ENCODE data around the gene OR1J4.
"Not testable (repeated sequence)": the region's sequence is repeated elsewhere in the genome, so short reads cannot be mapped to it uniquely, and the experiment has no call there.

Gene OR1J4

GRCh38 chr9:122518841-122519240, at the start of gene OR1J4:
Gene OR1J4 (plus strand): TSS chr9:122519141. CDS start chr9:122519141, 0 bp downstream.
- no peak for DNase-seq

- DNase-seq: no peak
Observed at GRCh38 chr9:122474561-122474960, 44.4 kb upstream of the OR1J4 start.

DNA sequence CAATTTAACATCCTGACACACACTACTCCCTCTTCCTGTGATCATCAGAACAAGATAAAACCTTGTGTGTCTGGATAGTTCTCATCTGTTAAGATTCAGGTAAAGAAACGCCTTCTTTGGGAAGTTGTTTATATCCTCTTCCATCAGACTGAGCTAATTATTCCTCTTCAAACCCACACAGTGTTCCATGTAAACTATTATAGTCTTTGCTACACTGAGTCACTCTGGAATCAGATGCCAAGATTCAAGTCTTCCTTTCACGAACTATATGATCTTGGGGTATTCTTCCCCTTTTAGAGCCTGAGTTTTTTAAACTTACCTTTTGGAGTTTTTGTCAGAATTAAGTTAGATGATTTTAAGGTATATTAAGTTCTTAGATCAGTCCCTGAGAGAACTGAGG, 43.2 kb upstream of the OR1J4 start:
- no peak for DNase-seq

GRCh38 chr9:122477346-122477745, 41.6 kb upstream of the OR1J4 start:
- no peak for DNase-seq

DNA sequence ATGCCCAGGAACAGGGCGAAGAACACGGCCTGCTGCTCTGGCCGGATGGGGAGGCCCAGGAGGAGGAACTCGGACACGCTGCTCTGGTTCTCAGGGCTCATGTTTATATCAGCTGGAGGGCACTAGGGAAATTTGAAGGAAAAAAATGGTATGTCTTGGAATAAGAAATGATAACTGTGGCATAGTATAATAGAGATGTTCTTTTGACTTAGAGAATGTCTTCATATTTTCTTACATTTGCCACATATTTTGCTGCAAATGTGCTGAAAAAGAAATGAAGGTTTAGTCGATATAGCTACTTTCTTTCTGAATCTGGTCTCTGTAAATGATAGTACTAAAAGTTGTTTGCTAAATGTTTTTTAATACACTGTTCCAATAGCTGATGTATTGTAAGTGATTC, 41.1 kb upstream of the OR1J4 start, which contains the start of gene OR1J1:
Gene OR1J1, minus strand, starts transcription at position 101 of the 400 bp plus-strand sequence. Its CDS starts 0 bp downstream, at position 101.
- no peak for DNase-seq

- no peak for DNase-seq
Observed at GRCh38 chr9:122479062-122479461, 39.9 kb upstream of the OR1J4 start.

DNA sequence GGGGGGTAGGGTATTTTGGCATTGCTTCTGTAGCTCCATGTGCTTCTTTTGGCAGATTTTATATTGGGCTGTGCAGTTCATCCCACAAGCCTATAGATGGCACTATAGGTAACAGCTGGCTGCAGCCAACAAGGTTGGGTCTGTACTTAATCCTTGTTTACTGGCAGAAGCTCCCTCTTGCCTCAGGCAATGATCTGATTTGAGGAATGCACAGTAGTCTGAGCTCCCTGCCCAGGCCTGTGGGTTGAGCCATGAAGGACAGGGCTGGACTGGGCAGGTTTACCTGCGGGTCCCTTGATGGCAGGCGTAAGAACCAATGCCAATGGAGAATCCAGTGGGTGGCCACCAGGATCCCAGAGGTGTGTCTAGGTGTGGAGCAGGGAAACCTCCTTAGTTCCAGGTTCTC, 20.1 kb upstream of the OR1J4 start:
- peak; percentile 8 for DNase-seq

DNA sequence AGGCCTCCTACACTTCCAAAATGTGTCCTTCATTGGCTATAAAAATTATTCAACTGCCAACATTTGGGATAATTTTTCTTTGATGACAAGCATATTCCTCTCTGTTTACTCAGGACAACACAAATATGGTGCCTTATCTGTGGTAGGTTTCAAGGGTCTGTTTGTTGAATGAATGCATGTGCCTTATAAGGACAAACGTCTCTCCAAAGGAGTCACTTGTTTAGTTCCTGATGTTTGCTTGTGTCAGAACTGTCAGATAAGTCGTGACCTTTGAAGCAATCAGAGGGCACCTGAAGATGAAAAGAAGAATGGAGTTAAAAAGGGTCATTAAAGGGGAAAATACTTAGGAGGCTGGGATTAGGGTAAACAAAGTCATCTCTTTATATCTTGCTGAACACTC, 12.0 kb upstream of the OR1J4 start:
- no peak for DNase-seq

- no peak for DNase-seq
Observed at GRCh38 chr9:122510502-122510901, 8.4 kb upstream of the OR1J4 start, which contains the start of gene OR1J2. Gene OR1J2 (plus strand): TSS chr9:122510802. CDS start chr9:122510802, 0 bp downstream.

DNA sequence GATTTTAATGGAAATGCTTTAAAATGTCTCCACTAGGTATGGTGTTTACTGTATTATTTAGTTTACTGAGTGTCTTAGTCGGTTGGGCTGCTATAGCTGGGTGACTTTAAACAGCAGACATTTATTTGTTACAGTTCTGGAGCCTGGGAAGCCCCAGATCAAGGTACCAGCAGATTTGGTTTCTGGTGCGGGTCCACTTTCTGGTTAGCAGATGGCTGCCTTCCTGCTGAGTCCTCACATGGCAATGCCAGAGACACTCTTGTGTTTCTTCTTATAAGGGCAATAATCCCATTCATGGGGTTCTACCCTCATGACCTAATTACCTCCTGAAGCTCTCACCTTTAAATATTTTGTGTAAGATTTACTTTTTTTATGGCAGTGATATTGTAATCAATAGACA, 715 bp upstream of the OR1J4 start:
- no peak for DNase-seq

DNA sequence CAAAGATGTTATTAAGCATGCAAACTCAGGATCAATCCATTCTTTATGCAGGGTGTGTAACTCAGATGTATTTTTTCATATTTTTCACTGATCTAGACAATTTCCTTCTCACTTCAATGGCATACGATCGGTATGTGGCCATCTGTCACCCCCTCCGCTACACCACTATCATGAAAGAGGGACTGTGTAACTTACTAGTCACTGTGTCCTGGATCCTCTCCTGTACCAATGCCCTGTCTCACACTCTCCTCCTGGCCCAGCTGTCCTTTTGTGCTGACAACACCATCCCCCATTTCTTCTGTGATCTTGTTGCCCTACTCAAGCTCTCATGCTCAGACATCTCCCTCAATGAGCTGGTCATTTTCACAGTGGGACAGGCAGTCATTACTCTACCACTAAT, 435 bp downstream of the OR1J4 start:
- DNase-seq: no peak

GRCh38 chr9:122526602-122527001, 7.7 kb downstream of the OR1J4 start:
- no peak for DNase-seq

DNA sequence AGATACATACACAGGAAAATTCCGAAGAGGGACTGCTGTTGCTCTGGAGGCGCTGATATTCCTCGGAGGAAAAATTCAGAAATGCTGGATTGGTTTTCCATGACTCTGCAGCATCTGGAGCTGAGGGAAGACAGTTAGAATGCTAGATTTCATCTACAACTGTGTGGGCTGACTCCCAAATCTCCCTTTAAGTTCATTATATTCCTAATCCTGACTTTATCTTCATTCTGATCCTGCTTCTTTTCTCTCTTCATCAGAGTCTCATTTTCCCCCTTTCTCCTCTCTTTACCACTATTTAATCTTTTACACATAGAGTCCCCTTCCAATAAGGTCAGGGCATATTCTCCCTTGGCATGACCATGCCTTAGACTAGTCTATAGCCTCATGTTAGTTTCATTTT, 8.3 kb downstream of the OR1J4 start, which contains the start of gene OR1N1:
Gene OR1N1, minus strand, starts transcription at position 101 of the 400 bp plus-strand sequence. Its CDS starts 0 bp downstream, at position 101.
- no peak for DNase-seq

DNA sequence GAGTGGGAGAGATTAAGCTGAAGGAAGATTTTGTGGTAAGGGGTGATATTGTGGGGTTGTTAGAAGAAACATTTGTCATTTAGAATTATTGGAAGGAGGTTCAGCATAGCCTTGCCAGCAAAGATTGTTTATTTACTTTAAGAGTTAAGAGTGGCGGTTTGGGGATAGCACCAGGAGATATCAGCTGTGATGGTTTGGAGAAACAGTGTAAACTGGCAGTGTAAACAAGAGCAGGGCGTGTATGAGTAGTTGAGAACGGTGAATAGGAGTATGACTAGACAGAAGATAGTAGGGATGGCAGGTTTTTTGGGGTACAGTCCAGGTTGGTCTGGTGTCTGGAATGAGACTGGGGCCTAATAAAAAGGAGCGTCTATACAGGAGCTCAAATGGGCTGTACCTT, 12.2 kb downstream of the OR1J4 start:
- DNase-seq: not testable (repeated sequence)

- DNase-seq: no peak
Observed at GRCh38 chr9:122536134-122536533, 17.2 kb downstream of the OR1J4 start.

DNA sequence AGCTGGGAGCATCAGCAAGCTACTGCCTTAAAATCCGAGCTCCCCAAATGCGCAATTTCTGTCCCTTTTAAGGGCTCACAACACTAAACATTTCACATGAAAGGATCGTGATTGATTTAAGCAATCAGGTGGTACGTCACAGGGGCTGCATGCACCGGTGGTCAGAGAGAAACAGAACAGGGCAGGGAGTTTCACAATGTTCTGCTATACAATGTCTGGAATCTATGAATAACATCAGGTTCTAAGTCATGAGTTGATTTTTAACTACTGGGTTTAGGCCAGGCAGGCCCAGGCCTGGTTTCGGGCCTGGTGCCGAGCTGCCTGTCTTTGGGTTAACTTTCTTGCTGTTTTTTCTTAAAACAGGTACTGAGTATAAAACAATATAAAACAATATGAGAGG, 18.1 kb downstream of the OR1J4 start:
- DNase-seq: not testable (repeated sequence)

GRCh38 chr9:122538757-122539156, 19.8 kb downstream of the OR1J4 start:
- DNase-seq: no peak

DNA sequence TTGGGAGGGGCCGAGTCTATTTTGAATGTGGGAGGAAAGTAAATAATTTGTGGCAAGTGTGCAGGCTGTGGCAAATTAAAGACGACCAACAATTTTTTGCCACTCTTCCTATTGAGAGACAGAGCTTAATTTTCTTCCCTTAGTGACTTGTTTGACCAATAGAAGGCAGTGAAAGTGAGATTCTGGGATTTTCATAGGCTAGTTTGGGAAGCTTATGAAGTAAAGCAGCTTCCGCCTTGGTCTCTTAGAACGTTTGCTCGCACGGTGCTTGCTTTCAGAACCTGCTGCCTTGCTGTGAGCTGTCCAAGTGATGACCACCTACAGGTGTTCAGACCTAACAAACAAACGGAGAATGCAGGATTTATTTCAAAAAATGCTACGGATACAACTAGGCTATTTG, 27.3 kb downstream of the OR1J4 start:
- DNase-seq: no peak

GRCh38 chr9:122551371-122551770, 32.4 kb downstream of the OR1J4 start:
- no peak for DNase-seq

DNA sequence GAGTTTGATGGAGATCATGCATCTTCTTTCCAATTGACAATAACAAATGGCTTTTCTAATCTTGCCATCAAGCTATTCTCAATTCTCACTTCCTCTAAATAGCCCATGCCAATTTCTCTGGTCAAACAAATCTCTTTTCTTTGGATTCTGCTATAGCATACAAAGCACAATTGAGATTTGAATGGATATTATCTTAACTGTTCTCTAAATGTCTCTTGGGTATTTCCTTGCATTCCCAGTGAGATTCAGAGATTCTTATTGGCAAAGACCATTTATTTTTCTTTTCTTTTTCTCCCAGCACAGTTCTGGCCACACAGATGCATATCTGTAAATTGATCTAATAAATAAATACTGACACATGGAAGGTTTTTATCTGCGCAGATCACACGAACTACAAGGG, 33.9 kb downstream of the OR1J4 start, which contains the start of gene OR1N2:
Gene OR1N2, plus strand, starts transcription at position 301 of the 400 bp plus-strand sequence. CDS start 100 bp downstream, outside the sequence.
- DNase-seq: no peak

- no peak for DNase-seq
Observed at GRCh38 chr9:122561446-122561845, 42.5 kb downstream of the OR1J4 start.

- DNase-seq: no peak
Observed at GRCh38 chr9:122562134-122562760, 43.3 kb downstream of the OR1J4 start.

DNA sequence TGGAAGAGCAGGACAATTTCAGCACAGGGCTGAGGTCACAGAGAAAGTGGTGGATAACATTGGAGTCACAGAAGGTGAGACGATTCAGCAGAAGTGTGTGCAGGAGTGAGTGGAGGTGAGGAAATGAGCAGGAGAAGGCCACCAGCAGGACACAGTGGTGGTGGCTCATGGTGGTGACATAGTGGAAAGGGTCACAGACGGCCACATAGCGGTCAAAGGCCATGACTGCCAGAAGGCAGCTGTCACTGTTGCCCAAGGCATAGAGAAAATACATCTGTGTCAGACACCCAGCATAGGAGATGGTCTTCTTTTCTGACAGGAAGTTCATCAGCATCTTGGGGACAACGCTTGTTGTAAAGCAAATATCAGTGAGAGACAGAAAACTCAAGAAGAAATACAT, 49.0 kb downstream of the OR1J4 start:
- DNase-seq: no peak
